Endothelial cell of umbilical vein (primary cell): ENCODE measurements around the gene ZBTB46. TPM values are rescaled to one million over a fixed set of nuclear protein-coding genes. Genes with fewer than 3 reads are reported as not detected.

Source experiments
- BruUV-seq: library from RNA; stranded (reverse); fragments of 400-500 nt; replicated peaks from 2 replicates; lab custom pipeline; 2021; lab: Mats Ljungman, UMichigan
- CTCF ChIA-PET: fragments of 300-600, 350-600 bp; sonication (Branson Sonifier 250); formaldehyde crosslinking; loops from one replicate; lab custom pipeline; 2021; ENCODE audit warnings: antibody characterized with exemption, inconsistent platforms; lab: Charles Lee
- POLR2A ChIA-PET: fragments of 300-600, 350-600 bp; sonication (Branson Sonifier 250); formaldehyde crosslinking; loops from one replicate; lab custom pipeline; 2021; ENCODE audit warnings: antibody characterized with exemption, inconsistent platforms; lab: Charles Lee
- DNase-seq: peaks from one replicate; pipeline ENCODE4 v3.0.0-alpha.2; 2011; ENCODE audit warnings: low read depth, low spot score
- FAIRE-seq: peaks from 2 replicates; lab custom pipeline; 2011; peaks lifted over from hg19 to GRCh38; lab: Jason Lieb, UNC
- H2AFZ ChIP-seq: 2 replicates; pipeline ENCODE4 v1.6.0; 2012; ENCODE audit warnings: low read depth, low read length, control low read depth, inconsistent platforms
- H3K27ac ChIP-seq: 2 replicates; pipeline ENCODE4 v1.5.1; 2011; ENCODE audit warnings: low read depth, mild to moderate bottlenecking, control low read depth, low read length, moderate library complexity; ENCODE audit not compliant: insufficient read depth
- H3K27me3 ChIP-seq, 2 experiments: 2 replicates each; pipeline versions ENCODE4 v1.6.0 to v1.6.1; 2011; ENCODE audit warnings: low read length in 2 of 2, mixed read lengths in 1 of 2; ENCODE audit not compliant: control insufficient read depth in 2 of 2, insufficient read depth in 2 of 2
- H3K36me3 ChIP-seq, 2 experiments: 2 replicates in 1 of 2; 3 replicates in 1 of 2; pipeline ENCODE4 v1.5.1; 2011; ENCODE audit warnings: low read length in 2 of 2, mild to moderate bottlenecking in 1 of 2, moderate library complexity in 1 of 2; ENCODE audit not compliant: control insufficient read depth in 2 of 2, insufficient read depth in 2 of 2; ENCODE audit errors: extremely low read depth in 1 of 2
- H3K4me1 ChIP-seq: 3 replicates; pipeline ENCODE4 v1.5.1; 2011; ENCODE audit warnings: mild to moderate bottlenecking, low read length; ENCODE audit not compliant: control insufficient read depth, insufficient read depth; ENCODE audit errors: extremely low read depth
- H3K4me2 ChIP-seq: 2 replicates; pipeline ENCODE4 v1.6.1; 2011; ENCODE audit warnings: low read length, control low read depth, mixed read lengths; ENCODE audit not compliant: insufficient read depth
- H3K4me3 ChIP-seq, 3 experiments: fragments of 200-600 bp in 1 of 3; sonication (generic), shearing (Covaris generic) in 1 of 3; replicated peaks in 1 of 3; 2 replicates each; pipeline ENCODE4 v1.5.1; 2011 to 2016; ENCODE audit warnings: control low read depth in 3 of 3, low read length in 3 of 3, mild to moderate bottlenecking in 2 of 3, inconsistent platforms in 1 of 3, low read depth in 1 of 3, moderate library complexity in 1 of 3; ENCODE audit not compliant: insufficient read depth in 1 of 3
- H3K79me2 ChIP-seq: 2 replicates; pipeline ENCODE4 v1.6.0; 2012; ENCODE audit warnings: low read length, inconsistent platforms; ENCODE audit not compliant: control insufficient read depth, insufficient read depth
- H3K9ac ChIP-seq: replicated peaks from 2 replicates; pipeline ENCODE3; 2011; ENCODE audit warnings: low read length, control low read depth; ENCODE audit not compliant: insufficient read depth; ENCODE audit errors: extremely low read depth
- H3K9me1 ChIP-seq: replicated peaks from 3 replicates; pipeline ENCODE4 v1.6.0; 2011; ENCODE audit warnings: mild to moderate bottlenecking, low read length; ENCODE audit not compliant: control insufficient read depth, insufficient read depth; ENCODE audit errors: extremely low read depth
- H3K9me3 ChIP-seq: replicated peaks from 2 replicates; pipeline ENCODE4 v1.5.1; 2012; ENCODE audit warnings: low read length, inconsistent platforms; ENCODE audit not compliant: control insufficient read depth, insufficient read depth
- H4K20me1 ChIP-seq: replicated peaks from 2 replicates; pipeline ENCODE3; 2011; ENCODE audit warnings: mild to moderate bottlenecking, low read length; ENCODE audit not compliant: control insufficient read depth, insufficient read depth; ENCODE audit errors: extremely low read depth
- CTCF ChIP-seq, 2 donors: IDR thresholded peaks; 1 replicate in 1 of 2; 2 replicates in 1 of 2; pipeline ENCODE4 v1.5.1; 2011; ENCODE audit warnings: low read length in 2 of 2, mild to moderate bottlenecking in 2 of 2, moderate library complexity in 2 of 2, control low read depth in 1 of 2, inconsistent platforms in 1 of 2, low read depth in 1 of 2; ENCODE audit not compliant: insufficient read depth in 1 of 2; ENCODE audit errors: extremely low read depth in 1 of 2
- EZH2 ChIP-seq: IDR thresholded peaks from 2 replicates; pipeline ENCODE4 v1.6.1; 2012; ENCODE audit warnings: borderline replicate concordance, low read depth, mild to moderate bottlenecking, moderate library complexity, low read length, inconsistent platforms; ENCODE audit not compliant: severe bottlenecking
- FOS ChIP-seq: IDR thresholded peaks from 2 replicates; pipeline ENCODE4 v1.6.1; 2011; ENCODE audit warnings: mild to moderate bottlenecking, low read length, moderate library complexity, borderline replicate concordance; ENCODE audit not compliant: insufficient read depth
- GATA2 ChIP-seq: IDR thresholded peaks from 2 replicates; pipeline ENCODE4 v1.7.0; 2011; ENCODE audit warnings: low read depth, mild to moderate bottlenecking, moderate library complexity, mixed read lengths, low read length; ENCODE audit not compliant: insufficient read length, insufficient read depth
- JUN ChIP-seq: IDR thresholded peaks from 2 replicates; pipeline ENCODE4 v1.6.1; 2011; ENCODE audit warnings: borderline replicate concordance, low read depth; ENCODE audit not compliant: insufficient read length, insufficient read depth
- MAX ChIP-seq: IDR thresholded peaks from 2 replicates; pipeline ENCODE4 v1.6.1; 2011; ENCODE audit not compliant: insufficient read depth, insufficient read length
- MYC ChIP-seq: IDR thresholded peaks from one replicate; pipeline ENCODE4 v1.6.1; 2011; ENCODE audit warnings: mild to moderate bottlenecking, low read depth, low read length
- POLR2A ChIP-seq: IDR thresholded peaks from 2 replicates; pipeline ENCODE4 v1.6.1; 2012; ENCODE audit warnings: low read depth, mild to moderate bottlenecking, control low read depth, low read length
- POLR2AphosphoS5 ChIP-seq: IDR thresholded peaks from 2 replicates; pipeline ENCODE4 v1.6.1; 2012; ENCODE audit warnings: low read depth, mild to moderate bottlenecking, control low read depth, low read length, moderate library complexity; ENCODE audit not compliant: insufficient read depth
- dilution Hi-C: fragments of 300-500 bp; cut with MboI; formaldehyde crosslinking; loops from one replicate; pipeline ENCODE4 v1.15.0; 2019; ENCODE audit warnings: low sequenced_read_pairs; ENCODE audit not compliant: extremely low pct_ligation_motif_present
- intact Hi-C: fragments of 100-400 bp; cut with micrococcal nuclease; formaldehyde crosslinking; loops from one replicate; pipeline ENCODE4 v1.10.0; 2022
- polyA plus RNA-seq, 4 experiments: library from polyadenylated mRNA; depleted of rRNA in 3 of 4; stranded (reverse) in 3 of 4; unstranded in 1 of 4; fragments of >200 nt; gene quantifications; 2 replicates each; pipeline versions ENCODE4 v1.2.1 to v1.2.3, GENCODE V29; 2011 to 2012; ENCODE audit warnings: missing spikeins in 1 of 4
- total RNA-seq: library from RNA; stranded (reverse); gene quantifications from 2 replicates; pipeline ENCODE4 v1.2.3, GENCODE V29; 2021

The ZBTB46 gene
- total and polyA plus RNA-seq, 2 donors (not counting 3 experiments of a cell fraction or from before 2014, with no cell fraction given): 1.3 to 7.1 TPM

GRCh38 chr20:63701329-63702035 is 129.6 kb downstream of the ZBTB46 start:
- Histone ChIP-seq H3K4me1 (peaks cover 31% of the 10 kb centered on the region), H3K4me2 (no peak overlapping the region), H3K79me2 (peaks cover 9% of the 10 kb centered on the region), H3K9me3 (no peaks in the 10 kb centered on the region), H3K9ac (no peak overlapping the region), H4K20me1 (no peaks in the 10 kb centered on the region), H3K4me3 (no peak overlapping the region), H3K27me3 (no peaks in the 10 kb centered on the region), H2AFZ (no peak overlapping the region), H3K27ac (no peak overlapping the region), H3K36me3 (peaks cover 8 to 17% of the 10 kb centered on the region in 2 experiments), H3K9me1 (no peaks in the 10 kb centered on the region)
- dilution Hi-C loops: no loop called here
- CTCF ChIA-PET: no interaction called here
- intact Hi-C loops: no loop called here
- TF ChIP-seq FOS (no peak), JUN (no peak), CTCF (IDR thresholded peaks at IDR 0.05; ENCODE audit: extremely low read depth in 1 of 2, insufficient read depth in 1 of 2, low read depth in 1 of 2, low read length in 2 of 2) (no peak)
- no TSS peak for BruUV-seq
- DNase-seq: no peak
- POLR2A ChIA-PET: interaction anchor here (0.6 kb wide), 1 partner anchor 11 kb away, joined by 3 read pairs; no protein-coding TSS in a partner anchor
- FAIRE-seq: no peak

GRCh38 chr20:63701051-63701328 is 130.1 kb downstream of the ZBTB46 start:
- Histone ChIP-seq H4K20me1 (no peaks in the 10 kb centered on the region), H3K9me3 (no peaks in the 10 kb centered on the region), H2AFZ (no peak overlapping the region), H3K4me2 (no peak overlapping the region), H3K36me3 (peaks cover 4 to 12% of the 10 kb centered on the region in 2 experiments), H3K79me2 (peaks cover 4% of the 10 kb centered on the region), H3K9me1 (no peaks in the 10 kb centered on the region), H3K9ac (no peak overlapping the region), H3K4me3 (no peak overlapping the region), H3K27ac (no peak overlapping the region), H3K27me3 (no peaks in the 10 kb centered on the region), H3K4me1 (peaks cover 34% of the 10 kb centered on the region)
- CTCF ChIA-PET: no interaction called here
- TF ChIP-seq MYC (no peak), POLR2AphosphoS5 (no peak), GATA2 (no peak), CTCF (IDR thresholded peaks at IDR 0.05; ENCODE audit: extremely low read depth in 1 of 2, insufficient read depth in 1 of 2, low read depth in 1 of 2, low read length in 2 of 2) (no peak), JUN (no peak), FOS (no peak), MAX (no peak), POLR2A (no peak), EZH2 (no peak)
- POLR2A ChIA-PET: no interaction called here
- dilution Hi-C loops (no loop called here), intact Hi-C loops (no loop called here)
- FAIRE-seq: no peak
- BruUV-seq: no TSS peak
- DNase-seq: no peak
